Measurements from ENCODE around the gene STX17.

- TF ChIP-seq GATA2 (IDR thresholded peaks at IDR 0.05; ENCODE audit: low read depth, low read length) (no peak), GATA3 (IDR thresholded peaks at IDR 0.05; ENCODE audit: low read depth, low read length) (no peak)
Measured at GRCh38 chr9:99931155-99931840, 24.8 kb downstream of the STX17 start.
